DMS 273 (cell line): ENCODE results near the gene KLHL30.

Experiments
- DNase-seq: peaks from one replicate; lab custom pipeline; 2025; ENCODE audit not compliant: unreplicated experiment; lab: John Stamatoyannopoulos, UW

KLHL30 gene

DNA sequence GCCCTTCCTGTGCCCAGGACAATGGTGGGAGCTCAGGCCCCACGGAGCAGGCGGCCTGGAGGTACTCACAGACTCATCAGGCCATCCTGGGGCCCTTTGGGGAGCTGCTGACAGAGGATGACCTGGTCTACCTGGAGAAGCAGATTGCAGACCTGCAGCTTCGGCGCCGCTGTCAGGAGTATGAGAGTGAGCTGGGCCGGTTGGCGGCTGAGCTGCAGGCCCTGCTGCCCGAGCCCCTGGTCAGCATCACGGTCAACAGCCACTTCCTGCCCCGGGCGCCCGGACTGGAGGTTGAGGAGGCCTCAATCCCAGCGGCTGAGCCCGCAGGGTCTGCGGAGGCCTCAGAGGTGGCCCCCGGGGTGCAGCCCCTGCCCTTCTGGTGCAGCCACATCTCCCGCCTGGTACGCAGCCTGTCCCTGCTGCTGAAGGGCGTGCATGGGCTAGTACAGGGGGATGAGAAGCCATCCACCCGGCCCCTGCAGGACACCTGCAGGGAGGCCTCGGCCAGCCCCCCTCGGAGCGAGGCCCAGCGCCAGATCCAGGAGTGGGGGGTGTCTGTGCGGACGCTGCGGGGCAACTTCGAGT, 8.3 kb upstream of the KLHL30 start:
- no peak for DNase-seq

DNA sequence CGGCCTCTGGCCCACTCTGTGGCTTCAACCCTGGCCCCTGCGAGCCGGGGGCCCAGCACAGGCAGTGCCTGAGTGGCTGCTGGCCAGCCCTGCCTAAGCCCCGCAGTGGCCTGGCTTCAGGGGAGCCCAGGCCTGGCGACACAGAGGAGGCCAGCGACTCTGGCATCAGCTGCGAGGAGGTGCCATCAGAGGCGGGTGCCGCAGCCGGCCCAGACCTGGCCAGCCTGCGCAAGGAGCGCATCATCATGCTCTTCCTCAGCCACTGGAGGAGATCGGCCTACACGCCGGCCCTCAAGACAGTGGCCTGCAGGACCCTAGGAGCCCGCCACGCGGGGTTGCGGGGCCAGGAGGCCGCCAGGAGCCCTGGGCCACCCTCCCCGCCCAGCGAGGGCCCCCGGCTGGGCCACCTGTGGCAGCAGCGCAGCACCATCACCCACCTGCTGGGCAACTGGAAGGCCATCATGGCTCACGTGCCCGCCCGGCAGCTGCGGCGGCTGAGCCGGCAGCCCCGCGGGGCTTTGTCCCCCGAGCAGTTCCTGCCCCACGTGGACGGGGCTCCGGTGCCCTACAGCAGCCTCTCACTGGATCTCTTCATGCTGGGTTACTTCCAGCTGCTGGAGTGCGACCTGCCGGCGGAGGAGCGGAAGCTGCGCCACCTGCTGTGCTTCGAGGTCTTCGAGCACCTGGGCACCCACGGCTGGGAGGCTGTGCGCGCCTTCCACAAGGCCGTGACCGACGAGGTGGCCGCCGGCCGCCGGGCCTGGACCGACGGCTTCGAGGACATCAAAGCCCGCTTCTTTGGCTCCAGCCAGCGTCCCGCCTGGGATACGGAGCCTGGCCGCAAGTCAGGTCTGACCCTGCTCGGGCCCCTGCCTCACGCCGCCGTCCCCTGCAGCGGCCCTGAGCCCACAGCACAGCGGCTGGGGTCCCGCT, 7.5 kb upstream of the KLHL30 start:
- DNase-seq = no peak

DNA sequence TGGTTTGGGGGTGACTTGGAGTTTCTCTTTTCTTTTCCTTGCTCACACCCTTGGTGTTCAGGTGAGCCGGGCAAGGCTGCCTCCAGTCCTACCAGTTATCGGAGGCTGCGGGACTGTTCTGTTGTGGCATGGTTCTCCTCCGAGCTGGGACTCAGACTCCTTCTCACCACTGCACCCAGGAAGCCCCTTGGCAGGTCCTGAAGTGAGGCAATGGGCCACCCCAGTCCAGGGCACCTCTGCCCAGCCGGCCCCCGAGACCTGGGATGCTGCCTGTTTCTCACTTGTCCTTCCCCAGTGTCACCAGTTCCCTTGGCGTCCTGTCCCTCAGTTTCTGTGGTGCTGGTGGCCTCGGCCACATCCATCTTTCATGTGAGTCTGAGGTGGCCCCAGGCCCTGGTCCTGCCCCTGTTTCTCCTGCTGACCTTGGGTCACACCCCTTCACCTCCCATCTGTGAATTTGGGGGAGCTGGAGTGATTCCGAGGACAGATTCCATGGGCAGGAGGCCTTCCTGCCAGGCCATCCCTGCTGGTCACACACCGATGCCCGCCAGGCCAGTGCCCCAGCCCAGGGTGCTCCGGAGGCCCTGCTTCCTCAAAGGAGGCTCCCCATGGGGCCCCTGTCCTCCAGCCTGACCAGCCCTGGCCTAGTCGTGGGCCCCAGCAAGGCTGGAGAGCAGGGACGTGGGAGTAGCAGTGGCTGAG, 6.6 kb upstream of the KLHL30 start:
- no peak for DNase-seq

DNA sequence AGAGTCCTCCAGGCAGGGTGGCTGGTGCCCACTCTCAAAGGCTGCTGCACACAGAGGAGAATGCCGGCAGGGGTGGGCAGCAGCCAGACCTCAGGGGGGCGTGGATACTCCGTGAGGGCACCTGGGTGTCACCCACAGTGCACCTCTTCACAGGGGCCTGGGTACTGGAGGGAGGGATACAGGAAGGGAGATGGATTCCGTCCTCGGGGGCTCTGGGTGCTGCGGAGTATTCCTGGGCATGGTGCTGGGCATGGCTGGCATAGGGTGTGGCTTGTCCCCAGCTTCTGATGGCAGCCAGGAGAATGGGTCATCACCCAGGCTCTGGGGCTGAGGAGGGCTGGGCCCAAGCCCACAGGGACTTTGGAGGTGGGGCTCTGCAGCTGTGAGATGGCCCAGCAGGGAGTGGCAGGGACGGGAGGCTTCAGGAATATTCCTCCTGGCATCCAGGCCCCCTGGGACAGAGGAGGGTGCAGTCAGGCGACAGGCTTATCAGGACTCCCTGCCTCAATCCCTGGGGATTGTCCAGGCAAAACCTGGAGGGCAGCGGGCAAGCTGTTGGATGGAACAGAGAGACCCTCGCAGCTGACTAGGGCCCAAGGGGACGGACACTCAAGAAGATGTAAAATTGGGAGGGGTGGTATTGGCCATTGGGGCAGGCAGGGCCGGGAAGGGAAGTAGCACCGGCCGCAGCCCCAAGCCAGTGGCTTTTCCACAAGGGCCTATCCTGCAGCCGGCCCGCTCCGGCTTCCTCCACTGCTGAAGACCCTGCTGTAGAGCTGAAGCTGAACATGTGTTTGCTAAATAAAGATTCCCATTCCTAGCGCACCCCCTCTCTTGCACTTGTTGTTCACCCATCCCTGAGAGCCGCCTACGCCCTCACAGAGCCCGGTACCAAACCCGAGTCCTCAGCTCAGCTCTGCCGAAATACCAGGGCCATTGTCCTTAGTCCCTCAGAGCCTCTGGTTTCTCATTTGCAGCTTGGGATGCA, 5.7 kb upstream of the KLHL30 start:
- DNase-seq = no peak

DNA sequence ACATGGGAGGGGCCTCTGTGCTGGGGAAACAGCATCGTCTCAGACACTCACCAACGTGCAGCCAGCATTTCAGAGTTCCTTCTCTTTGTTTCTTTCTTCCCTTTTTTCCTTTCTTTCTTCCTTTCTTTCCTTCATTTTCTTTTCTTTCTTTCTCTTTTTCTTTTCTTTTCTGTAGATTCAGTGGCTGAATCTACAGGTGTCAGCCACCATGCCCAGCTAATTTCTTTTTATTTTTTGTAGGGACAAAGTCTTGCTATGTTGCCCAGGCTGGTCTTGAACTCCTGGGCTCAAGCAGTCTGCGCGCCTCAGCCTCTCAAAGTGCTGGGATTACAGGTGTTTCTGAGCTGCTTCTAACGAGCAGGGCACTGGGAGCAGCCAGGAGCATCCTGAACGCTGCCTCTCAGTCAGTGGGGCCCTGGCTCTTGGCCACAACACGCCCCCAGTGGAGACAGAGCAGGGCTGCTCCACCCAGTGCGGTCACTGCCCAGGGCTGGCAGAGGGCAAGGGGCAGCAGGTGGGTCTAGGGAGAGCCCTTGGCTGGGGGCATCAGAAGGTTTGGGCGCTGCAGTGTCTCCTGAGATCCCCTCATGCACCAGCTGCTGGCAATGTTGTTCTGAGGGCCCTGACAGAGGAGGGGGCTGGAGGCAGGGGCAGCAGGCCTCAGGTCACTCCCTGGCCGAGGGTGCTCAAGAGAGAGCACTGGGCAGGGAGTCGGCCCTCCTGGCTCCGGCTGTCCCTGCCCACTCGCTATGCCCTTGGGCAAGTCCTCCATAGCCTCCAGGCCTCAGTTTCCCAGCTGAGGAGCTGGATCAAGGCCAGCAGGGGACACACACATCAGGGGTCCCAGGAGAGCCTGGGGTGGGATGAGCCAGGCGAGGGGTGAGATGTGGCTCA, 4.7 kb upstream of the KLHL30 start:
- peak; percentile 28 for DNase-seq

DNA sequence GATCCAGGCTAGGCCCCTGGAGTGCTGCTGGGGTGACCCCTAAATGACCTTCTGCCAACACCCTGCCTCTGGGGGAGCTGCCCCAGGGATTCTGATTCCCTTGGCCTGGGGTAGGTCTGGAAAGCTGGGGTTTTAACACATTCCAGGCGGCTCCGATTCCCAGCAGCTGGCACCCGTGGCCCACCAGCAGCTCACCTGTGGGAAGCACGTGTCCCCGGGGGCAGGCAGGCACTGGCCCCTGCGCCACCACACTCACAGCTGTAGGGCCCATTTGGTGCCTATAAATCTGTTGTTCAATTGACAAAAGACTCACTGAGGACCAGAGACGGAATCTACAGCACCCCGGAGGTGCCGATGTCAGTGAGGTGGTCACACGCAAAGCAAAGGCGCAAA, 4.1 kb upstream of the KLHL30 start:
- DNase-seq = no peak

DNA sequence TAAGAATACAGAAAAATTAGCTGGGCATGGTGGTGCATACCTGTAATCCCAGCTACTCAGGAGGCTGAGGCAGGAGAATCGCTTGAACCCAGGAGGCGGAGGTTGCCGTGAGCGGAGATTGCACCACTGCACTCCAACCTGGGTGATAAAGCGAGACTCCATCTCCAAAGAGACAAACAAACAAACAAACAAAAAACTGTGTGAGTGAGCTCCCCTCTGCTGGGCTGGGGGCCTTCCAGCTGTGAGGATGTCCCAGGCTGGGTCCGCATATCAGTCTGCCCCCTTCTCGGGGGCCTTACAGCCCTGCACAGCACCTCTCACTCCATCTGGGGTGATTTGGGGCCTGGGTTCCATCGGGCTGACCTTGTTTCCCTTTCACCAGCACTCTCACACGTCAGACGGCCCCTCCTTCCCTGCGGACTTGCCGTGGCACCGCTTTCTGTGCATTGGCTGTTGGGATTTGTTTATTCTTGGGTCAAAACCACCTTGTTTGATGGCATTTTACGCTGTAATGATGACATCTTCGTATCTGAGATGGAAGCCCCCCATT, 2.8 kb upstream of the KLHL30 start:
- no peak for DNase-seq

DNA sequence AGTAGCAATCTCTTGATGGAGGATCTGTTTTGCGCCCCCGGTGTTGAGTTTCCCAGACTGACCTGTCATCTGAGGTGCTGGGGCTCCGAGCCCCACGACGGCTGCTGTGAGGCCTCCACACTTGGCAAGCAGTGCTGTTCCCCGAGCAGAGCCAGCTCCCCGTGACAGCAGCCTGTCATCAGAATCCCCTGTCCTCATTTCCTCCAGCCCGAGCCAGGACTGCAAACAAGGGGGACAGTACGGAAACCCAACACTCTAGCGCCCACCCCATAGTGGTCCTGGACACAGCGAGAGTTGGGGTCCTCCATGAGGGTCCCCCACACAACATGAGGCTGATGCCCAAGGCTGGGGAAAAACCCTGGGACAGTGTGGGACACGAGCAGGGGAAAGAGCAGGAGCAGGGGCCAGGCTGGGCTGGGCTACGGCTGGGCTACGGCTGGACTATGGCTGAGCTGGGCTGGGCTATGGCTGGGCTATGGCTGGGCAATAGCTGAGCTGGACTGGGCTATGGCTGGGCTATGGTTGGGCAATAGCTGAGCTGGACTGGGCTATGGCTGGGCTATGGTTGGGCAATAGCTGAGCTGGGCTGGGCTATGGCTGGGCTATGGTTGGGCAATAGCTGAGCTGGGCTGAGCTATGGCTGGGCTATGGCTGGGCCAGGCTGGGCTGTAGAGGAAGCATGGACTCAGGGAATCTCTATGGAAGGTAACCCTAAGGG, 1.5 kb upstream of the KLHL30 start:
- DNase-seq = no peak

DNA sequence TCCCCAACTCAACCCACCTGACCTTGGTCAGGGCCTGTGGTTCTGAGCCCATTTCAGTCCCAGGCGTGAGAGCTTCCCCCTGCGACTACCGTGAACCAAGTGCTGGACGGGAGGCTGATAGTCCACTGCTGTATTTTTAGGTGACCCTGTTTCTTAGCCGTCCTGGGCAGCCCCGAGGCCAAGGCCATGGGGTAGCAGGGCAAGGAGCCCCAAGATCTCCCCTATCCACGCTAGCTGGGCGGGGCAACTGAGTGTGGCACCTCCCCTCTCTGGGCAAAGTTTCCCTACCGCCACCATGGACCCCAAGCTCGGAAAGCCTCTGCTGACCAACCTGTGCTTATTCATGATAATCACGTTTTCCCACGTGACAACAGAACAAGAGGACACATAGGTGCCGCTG, 583 bp upstream of the KLHL30 start:
- DNase-seq = no peak

DNA sequence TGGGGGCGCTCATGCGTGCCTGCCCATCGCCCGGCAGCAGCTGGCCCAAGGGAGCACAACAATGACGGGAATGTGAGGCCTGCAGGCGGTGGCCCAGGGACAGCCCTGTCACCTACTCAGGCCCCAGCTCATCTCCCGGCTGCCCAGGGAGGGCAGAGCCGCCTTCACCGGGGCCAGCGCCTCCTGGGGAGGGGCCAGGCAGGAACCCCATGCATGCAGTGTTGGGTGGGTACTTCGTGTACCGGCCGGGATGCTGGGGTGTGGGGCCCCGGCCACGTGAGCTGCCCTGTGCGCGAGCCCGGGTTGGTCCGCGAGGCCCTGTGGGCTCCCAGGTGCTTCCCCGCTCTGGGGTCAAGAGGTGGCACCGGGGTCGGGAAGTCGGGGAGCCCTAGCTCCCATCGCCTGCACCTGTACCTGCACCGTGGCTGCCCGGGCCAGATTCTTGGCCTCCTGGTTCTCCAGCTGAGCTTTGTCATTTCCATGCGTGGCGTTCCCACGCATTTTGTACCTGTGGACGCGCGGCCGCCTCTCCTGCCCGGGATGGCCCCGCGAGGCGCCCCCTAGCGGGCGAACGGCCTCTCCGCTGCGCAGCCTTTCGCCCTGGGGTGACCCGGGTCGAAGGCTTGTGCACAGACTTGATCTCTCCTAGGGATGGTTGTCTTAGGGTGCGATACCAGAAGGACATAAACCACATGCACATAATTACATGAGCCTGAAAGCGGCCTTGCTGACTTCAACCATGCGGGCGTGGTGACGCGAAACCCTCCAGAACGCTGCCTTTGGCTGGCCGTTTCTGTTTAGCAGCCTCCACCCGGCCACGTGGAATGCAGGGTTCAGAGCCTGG, 950 bp downstream of the KLHL30 start:
- DNase-seq = no peak

DNA sequence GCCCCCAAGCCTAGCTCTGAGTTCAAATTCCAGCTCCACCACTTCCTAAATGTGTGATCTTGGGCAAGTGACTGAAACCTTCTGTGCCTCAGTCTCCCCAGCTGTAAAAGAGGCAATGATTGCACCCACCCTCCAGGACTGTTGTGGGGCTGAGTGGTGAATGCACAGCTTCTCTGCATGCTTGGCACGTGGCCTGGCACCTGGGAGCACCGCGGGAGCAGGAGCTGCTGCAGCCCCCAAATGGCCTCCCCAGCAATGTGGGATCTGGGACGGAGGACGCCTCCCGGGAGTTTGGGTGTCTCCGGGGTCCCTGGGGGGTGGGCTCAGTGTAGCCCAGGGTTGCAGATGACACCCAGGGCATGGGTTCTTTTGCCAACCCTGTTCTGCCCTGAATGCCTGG, 1.6 kb downstream of the KLHL30 start:
- no peak for DNase-seq

DNA sequence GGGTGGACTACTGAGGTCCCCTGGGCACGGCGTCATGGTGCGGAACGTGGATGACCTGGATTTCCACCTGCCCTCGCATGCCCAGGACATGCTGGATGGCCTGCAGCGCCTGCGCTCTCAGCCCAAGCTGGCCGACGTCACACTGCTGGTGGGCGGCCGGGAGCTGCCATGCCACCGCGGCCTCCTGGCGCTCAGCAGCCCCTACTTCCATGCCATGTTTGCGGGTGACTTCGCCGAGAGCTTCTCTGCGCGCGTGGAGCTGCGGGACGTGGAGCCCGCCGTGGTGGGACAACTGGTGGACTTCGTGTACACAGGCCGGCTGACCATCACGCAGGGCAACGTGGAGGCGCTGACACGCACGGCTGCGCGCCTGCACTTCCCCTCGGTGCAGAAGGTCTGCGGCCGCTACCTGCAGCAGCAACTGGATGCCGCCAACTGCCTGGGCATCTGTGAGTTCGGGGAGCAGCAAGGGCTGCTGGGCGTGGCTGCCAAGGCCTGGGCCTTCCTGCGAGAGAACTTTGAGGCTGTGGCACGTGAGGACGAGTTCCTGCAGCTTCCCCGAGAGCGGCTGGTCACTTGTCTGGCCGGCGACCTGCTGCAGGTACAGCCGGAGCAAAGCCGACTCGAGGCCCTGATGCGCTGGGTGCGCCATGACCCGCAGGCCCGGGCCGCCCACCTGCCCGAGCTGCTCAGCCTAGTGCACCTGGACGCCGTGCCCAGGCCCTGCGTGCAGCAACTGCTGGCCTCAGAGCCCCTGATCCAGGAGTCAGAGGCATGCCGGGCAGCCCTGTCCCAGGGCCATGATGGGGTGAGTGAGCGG, 2.5 kb downstream of the KLHL30 start:
- DNase-seq = no peak

DNA sequence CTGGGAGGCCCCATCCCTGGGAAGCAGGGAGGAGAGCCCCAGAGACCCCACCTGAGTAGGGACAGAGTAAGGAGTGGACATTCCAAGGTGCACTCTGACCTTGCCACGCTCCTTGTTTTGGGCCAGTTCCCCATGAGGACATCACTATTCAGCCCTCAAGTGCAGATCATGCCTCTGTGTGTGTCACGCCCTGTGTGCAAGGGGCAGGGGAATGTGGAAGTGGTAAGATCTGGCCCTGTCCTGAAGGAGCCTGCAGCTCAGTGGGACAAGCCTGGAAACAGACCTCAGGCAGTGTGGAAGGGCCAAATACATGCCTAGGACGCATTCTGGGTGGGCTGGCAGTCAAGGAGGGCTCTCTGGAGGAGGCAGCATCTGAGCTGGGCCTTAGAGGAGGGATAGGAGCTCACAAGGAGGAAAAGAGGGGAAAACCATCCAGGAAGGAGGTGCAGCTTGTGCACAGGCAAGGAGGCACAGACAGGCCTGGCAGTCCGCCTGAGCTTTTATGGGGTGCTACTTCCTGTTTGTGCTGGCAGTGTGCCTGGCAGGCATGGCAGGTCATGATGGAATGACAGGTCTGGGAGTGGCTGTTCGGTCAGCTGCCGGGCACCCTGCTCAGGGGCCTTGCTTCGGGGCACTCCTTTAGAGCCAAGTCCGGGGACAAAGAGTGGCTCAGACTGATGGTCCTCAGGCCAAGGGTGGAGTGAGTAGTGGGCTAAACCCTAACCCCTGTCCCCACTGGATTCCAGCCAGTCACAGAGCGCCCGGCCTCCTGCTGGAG, 3.3 kb downstream of the KLHL30 start:
- peak; percentile 35 for DNase-seq

DNA sequence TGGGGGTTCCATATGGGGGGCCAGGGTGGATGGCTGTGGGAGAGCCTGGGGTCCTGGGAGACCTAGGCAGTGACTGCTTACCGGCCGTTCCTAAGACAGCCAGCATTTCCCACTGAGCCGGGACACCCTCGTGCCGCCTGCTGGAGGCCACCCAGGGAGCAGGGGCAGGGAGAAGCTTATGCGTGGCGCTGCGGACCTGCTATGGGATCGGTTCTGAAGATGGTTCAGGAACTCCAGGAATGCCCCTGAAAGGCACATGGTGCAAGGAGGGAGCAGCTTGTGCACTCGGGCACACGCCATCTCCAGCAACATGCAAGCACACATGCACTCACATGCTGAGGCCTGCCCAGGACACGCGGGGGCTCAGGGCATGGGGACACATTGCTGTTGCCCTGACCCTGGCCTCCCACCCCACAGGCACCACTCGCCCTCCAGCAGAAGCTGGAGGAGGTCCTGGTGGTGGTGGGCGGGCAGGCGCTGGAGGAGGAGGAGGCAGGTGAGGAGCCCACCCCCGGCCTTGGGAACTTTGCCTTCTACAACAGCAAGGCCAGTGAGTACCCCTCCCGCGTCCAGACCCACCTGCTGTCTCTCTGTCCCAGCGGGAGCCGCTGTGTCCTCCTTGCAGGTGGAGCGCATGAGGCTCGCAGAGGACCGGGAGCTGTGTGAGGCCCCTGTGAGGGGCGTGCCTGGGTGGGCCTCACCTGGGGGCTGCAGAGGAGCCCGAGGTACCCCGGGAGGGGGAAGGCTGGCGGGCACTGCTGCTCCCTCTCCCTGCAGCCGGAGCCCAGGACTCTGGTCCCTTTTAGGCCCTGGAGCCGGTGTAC, 4.1 kb downstream of the KLHL30 start:
- DNase-seq = peak; percentile 29

DNA sequence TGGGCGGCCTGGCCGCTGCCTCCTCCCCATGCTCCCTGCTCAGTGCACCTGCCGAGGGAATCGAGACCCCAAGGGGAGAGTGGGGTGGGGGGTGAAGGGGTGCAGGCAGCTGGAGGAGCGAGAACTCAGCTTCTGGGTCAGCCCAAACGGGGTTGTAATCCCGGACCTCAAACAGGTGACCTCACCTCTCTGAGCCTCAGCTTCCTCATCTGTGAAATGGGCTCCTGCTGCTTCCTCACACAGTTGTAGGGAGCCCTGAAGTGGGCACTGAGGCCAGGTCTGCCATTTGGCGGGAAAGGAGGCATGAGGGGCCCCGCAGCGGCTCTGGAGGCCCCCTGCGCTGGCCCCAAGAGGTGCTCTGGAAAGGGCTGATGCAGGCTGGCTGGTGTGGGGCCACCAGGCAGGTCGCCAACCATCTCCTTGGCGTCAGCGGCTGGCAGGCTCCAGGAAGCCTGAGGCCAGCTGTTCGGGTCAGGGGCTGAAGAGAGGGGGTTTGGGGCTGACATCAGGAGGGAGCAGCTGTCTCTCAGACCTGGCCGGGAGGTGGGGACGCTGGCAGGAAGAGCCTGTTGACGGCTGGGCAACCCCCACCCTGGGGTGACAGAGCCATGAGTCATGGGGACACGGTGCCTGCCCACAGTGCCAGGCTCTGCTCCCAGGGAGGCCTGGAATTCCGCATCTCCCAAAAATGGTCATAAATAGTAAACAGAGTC, 4.9 kb downstream of the KLHL30 start:
- DNase-seq = peak; percentile 89
